ENCODE measurements around the gene CAB39L. TPM values are rescaled to one million over a fixed set of nuclear protein-coding genes. Genes with fewer than 3 reads are reported as not detected.

Gene CAB39L
- total and polyA plus RNA-seq, 2 of the 4 experiments (the other 2 are of a cell fraction), result 8.5 to 16.7 TPM

GRCh38 chr13:49308097-49308875 is 135.6 kb downstream of the CAB39L start:
- DNase-seq, result peak; percentile 66
- Histone ChIP-seq H3K27me3 (ENCODE audit: control insufficient read depth, insufficient read depth, low read length) (no peaks in the 10 kb centered on the region), H2BK15ac (ENCODE audit: low read depth, low read length) (peak overlapping the region; percentile 98; the same call in 2 of the 3 replicates), H3K4ac (ENCODE audit: low read depth, low read length) (peak overlapping the region; percentile 95), H3K4me3 (ENCODE audit: insufficient read depth, low read depth, low read length) (no peak overlapping the region), H3K9me1 (ENCODE audit: insufficient read depth, low read length) (peaks cover 29% of the 10 kb centered on the region), H4K91ac (ENCODE audit: insufficient read depth, low read depth, low read length) (peak overlapping the region; percentile 93), H3K56ac (ENCODE audit: extremely low read depth, insufficient read depth, low read length) (peak overlapping the region; percentile 51; the same call in 1 of the 2 replicates), H2AK9ac (replicated peaks; ENCODE audit: low read depth, low read length, poor library complexity) (peak overlapping the region; percentile 91), H3K27ac (ENCODE audit: insufficient read depth, low read length) (peak overlapping the region; percentile 91), H2BK120ac (ENCODE audit: low read depth, low read length) (peak overlapping the region; percentile 94), H3K4me2 (ENCODE audit: low read depth, low read length) (peak overlapping the region; percentile 68), H3K9ac (ENCODE audit: low read depth, low read length) (peak overlapping the region; percentile 47), H3K4me1 (ENCODE audit: control insufficient read depth, insufficient read depth, low read length) (peaks cover 17% of the 10 kb centered on the region), H2AK5ac (ENCODE audit: low read depth, low read length) (peak overlapping the region; percentile 98), H3K18ac (ENCODE audit: low read depth, low read length) (peak overlapping the region; percentile 64), H2BK20ac (ENCODE audit: low read depth, low read length) (peak overlapping the region; percentile 84), H4K5ac (ENCODE audit: low read depth, low read length) (peak overlapping the region; percentile 76), H2BK5ac (ENCODE audit: low read depth, low read length, poor library complexity, severe bottlenecking) (peak overlapping the region; percentile 80), H3K23ac (ENCODE audit: low read depth, low read length) (peak overlapping the region; percentile 76), H2AFZ (replicated peaks; ENCODE audit: low read length, poor library complexity) (peak overlapping the region; percentile 90), H3K9me3 (ENCODE audit: control insufficient read depth, insufficient read depth, low read length) (no peaks in the 10 kb centered on the region), H3K14ac (replicated peaks; ENCODE audit: low read depth, low read length) (peak overlapping the region; percentile 97), H3K36me3 (ENCODE audit: control insufficient read depth, insufficient read depth, low read length) (peaks cover 3% of the 10 kb centered on the region; the same call in 1 of the 2 replicates), H4K20me1 (ENCODE audit: insufficient read depth, low read length) (no peaks in the 10 kb centered on the region), H4K8ac (ENCODE audit: low read depth in 2 of 2, low read length in 2 of 2) (peak overlapping the region; percentile 89; a peak in 3 of 4 replicates), H3K79me1 (ENCODE audit: low read depth in 1 of 2, low read length in 2 of 2) (peaks cover 3 to 8% of the 10 kb centered on the region in 2 experiments; a peak in 2 of 4 replicates)
- WGBS, 2 experiments (ENCODE audit: extremely low coverage in 2 of 2, insufficient read length in 1 of 2), result 0% methylated on average over 2 of the region's 7 CpGs; no CpG with 5 or more reads in 1 of the 2 experiments
- ATAC-seq (ENCODE audit: low read depth), result peak; percentile 84
- in situ Hi-C loops (cut with MboI; ENCODE audit: low sequenced_read_pairs) (loop anchor here (5.0 kb wide), 1 partner anchor 134 kb away; the partner anchor contains the start of genes CAB39L and SETDB2), intact Hi-C loops (cut with micrococcal nuclease) (no loop called here), dilution Hi-C loops (cut with HindIII; ENCODE audit: low sequenced_read_pairs, unreplicated experiment) (no loop called here)
- no peak for TF ChIP-seq MXI1 (IDR thresholded peaks at IDR 0.05; ENCODE audit: borderline replicate concordance, low read depth, low read length)
- TF ChIP-seq MAFK (IDR thresholded peaks at IDR 0.05; ENCODE audit: low read depth, low read length), result no peak
- no peak for TF ChIP-seq ELK1 (IDR thresholded peaks at IDR 0.05; ENCODE audit: borderline replicate concordance, low read depth, low read length)
- no peak for TF ChIP-seq MAZ (IDR thresholded peaks at IDR 0.05; ENCODE audit: borderline replicate concordance, low read depth, low read length)
- TF ChIP-seq NFE2L2 (IDR thresholded peaks at IDR 0.05; ENCODE audit: low read depth, low read length), result no peak
- no peak for TF ChIP-seq USF2 (IDR thresholded peaks at IDR 0.05; ENCODE audit: low read depth, low read length)
- TF ChIP-seq CTCF (conservative IDR thresholded peaks at IDR 0.05; ENCODE audit: low read depth, low read length), result no peak
- POLR2A ChIA-PET (ENCODE audit: unreplicated experiment), result no interaction called here
- BruUV-seq (replicated peaks), result no TSS peak
- CTCF ChIA-PET, result no interaction called here
